Measurements from ENCODE around the gene CGB3.
"Not testable (repeated sequence)": the region's sequence is repeated elsewhere in the genome, so short reads cannot be mapped to it uniquely, and the experiment has no call there.

DNA sequence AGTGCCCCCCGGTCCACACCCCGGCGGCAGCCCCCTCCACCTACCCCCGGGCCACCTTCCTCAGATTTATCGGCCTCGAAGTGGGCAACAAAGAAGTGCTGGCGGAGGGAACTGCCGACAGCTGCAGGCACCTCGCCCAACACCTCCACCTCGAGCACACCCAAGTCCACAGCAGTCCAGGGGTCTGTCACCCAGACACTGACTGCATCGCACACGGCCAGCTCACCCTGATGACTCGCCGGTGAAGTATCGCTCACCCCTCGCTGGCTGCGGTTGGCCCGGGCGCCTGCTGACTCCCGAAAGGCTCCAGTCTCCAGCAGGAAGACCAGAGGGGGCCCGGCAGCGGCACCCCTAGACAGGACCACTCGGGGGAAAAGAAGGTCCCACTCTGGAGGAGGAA is 1.5 kb upstream of the CGB3 start:
- TF ChIP-seq, protein P1, sequence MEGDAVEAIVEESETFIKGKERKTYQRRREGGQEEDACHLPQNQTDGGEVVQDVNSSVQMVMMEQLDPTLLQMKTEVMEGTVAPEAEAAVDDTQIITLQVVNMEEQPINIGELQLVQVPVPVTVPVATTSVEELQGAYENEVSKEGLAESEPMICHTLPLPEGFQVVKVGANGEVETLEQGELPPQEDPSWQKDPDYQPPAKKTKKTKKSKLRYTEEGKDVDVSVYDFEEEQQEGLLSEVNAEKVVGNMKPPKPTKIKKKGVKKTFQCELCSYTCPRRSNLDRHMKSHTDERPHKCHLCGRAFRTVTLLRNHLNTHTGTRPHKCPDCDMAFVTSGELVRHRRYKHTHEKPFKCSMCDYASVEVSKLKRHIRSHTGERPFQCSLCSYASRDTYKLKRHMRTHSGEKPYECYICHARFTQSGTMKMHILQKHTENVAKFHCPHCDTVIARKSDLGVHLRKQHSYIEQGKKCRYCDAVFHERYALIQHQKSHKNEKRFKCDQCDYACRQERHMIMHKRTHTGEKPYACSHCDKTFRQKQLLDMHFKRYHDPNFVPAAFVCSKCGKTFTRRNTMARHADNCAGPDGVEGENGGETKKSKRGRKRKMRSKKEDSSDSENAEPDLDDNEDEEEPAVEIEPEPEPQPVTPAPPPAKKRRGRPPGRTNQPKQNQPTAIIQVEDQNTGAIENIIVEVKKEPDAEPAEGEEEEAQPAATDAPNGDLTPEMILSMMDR (IDR thresholded peaks at IDR 0.05), result not testable (repeated sequence)
- TF ChIP-seq EP300 (IDR thresholded peaks at IDR 0.05), result not testable (repeated sequence)

All from tibial nerve (tissue), 4 donors.